Retinal pigment epithelial cell (primary cell): ENCODE data around the gene STAG3.
"Not testable (repeated sequence)": the region's sequence is repeated elsewhere in the genome, so short reads cannot be mapped to it uniquely, and the experiment has no call there.

ENCODE experiments used
- DNase-seq: peaks from one replicate; pipeline ENCODE4 v3.0.0-alpha.2; 2010; ENCODE audit warnings: low read depth
- H3K4me3 ChIP-seq: 2 replicates; pipeline ENCODE4 v1.5.1; 2011; ENCODE audit warnings: mild to moderate bottlenecking, low read length, control low read depth, moderate library complexity
- TF ChIP-seq, protein P1 (sequence below): conservative IDR thresholded peaks from 2 replicates; pipeline ENCODE4 v1.5.1; 2011; ENCODE audit warnings: low read depth, low read length, control low read depth, inconsistent platforms

Gene STAG3, protein sequence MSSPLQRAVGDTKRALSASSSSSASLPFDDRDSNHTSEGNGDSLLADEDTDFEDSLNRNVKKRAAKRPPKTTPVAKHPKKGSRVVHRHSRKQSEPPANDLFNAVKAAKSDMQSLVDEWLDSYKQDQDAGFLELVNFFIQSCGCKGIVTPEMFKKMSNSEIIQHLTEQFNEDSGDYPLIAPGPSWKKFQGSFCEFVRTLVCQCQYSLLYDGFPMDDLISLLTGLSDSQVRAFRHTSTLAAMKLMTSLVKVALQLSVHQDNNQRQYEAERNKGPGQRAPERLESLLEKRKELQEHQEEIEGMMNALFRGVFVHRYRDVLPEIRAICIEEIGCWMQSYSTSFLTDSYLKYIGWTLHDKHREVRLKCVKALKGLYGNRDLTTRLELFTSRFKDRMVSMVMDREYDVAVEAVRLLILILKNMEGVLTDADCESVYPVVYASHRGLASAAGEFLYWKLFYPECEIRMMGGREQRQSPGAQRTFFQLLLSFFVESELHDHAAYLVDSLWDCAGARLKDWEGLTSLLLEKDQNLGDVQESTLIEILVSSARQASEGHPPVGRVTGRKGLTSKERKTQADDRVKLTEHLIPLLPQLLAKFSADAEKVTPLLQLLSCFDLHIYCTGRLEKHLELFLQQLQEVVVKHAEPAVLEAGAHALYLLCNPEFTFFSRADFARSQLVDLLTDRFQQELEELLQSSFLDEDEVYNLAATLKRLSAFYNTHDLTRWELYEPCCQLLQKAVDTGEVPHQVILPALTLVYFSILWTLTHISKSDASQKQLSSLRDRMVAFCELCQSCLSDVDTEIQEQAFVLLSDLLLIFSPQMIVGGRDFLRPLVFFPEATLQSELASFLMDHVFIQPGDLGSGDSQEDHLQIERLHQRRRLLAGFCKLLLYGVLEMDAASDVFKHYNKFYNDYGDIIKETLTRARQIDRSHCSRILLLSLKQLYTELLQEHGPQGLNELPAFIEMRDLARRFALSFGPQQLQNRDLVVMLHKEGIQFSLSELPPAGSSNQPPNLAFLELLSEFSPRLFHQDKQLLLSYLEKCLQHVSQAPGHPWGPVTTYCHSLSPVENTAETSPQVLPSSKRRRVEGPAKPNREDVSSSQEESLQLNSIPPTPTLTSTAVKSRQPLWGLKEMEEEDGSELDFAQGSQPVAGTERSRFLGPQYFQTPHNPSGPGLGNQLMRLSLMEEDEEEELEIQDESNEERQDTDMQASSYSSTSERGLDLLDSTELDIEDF

DNA sequence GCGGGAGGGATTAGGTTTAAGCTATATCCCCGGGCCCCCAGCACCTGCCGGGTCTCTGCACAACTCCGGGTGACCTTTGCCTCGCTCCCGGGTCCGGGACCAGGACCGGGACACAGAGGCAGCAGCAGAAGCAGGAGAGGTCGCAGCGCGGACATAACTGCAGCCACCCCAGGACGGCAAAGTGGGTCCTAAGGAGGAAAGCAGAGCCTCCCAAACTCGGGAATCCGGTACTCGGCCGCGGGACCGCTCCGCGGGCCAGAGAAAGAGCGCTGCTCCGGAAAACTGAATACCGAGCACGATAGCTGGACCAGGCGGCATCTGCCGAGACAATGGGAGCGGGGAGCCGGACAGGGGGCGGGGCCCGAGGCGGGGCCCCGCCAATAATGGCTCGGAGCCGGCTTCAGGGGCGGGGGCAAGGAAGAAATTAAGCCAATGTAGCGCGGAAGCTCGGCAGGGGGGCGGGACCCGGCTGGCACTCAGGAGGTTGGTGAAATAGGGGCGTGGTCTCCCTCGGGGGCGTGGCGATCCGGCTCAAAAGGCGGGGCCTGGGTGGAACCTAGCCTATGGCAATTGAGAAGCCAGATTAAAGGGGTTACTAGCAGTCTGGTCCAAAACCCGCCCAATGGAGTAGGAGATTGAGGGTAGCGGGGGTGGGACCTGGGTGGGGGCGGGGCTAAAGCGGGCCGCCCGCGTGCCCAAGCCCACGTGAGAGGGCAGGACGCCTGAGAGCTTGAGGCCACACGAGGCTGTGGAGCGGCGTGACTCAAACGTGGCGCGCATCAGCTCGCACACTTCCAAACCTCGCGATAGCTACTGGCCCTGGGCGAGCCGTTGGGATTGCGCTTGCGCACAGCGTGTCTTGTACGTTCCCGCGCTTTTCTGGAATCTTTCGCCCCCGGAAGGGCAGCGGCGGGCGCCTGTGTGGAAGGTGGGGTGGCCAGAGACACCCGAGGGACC lies at the start of gene STAG3, which contains the start of gene GPC2:
STAG3 (plus strand) TSS at position 874 of the 957 bp plus-strand sequence. CDS start 2,639 bp downstream, outside the sequence.
GPC2 (minus strand) TSS at position 337 of the 957 bp plus-strand sequence; CDS start at position 155, 182 bp downstream.
- H3K4me3 ChIP-seq: peak within 1 kb of the TSS; percentile 94
- peak; percentile 84 for DNase-seq
- TF ChIP-seq, protein P1, sequence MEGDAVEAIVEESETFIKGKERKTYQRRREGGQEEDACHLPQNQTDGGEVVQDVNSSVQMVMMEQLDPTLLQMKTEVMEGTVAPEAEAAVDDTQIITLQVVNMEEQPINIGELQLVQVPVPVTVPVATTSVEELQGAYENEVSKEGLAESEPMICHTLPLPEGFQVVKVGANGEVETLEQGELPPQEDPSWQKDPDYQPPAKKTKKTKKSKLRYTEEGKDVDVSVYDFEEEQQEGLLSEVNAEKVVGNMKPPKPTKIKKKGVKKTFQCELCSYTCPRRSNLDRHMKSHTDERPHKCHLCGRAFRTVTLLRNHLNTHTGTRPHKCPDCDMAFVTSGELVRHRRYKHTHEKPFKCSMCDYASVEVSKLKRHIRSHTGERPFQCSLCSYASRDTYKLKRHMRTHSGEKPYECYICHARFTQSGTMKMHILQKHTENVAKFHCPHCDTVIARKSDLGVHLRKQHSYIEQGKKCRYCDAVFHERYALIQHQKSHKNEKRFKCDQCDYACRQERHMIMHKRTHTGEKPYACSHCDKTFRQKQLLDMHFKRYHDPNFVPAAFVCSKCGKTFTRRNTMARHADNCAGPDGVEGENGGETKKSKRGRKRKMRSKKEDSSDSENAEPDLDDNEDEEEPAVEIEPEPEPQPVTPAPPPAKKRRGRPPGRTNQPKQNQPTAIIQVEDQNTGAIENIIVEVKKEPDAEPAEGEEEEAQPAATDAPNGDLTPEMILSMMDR: no peak

DNA sequence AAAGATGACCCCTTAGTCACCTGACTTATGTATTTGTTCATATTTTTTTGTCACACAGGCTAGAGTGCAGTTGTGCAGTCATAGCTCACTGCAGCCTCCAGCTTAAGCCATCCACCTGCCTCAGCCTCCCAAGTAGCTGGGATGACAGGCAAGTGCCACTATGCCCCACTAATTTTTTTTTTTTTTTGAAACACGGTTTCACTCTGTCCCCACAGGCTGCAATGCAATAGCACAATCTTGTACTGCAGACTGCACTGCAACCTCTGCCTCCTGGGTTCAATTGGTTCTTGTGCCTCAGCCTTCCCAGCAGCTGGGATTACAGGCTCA lies 49.1 kb upstream of the STAG3 start:
- TF ChIP-seq, protein P1: no peak
- H3K4me3 ChIP-seq: no peak overlapping the region
- DNase-seq: no peak

DNA sequence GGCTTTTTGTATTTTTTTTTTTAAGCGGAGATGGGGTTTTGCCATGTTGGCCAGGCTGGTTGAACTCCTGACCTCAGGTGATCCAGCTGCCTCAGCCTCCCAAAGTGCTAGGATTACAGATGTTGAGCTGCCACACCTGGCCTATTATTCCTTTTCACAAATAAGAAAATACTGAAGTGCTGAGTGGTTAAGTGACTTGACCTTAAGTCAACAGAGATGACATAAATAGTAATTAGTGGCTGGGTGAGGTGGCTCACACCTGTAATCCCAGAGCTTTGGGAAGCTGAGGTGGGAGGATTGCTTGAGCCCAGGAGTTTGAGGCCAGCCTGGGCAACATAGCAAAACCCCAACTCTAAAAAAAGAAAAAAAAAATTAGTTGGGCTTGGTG lies 47.5 kb upstream of the STAG3 start:
- not testable (repeated sequence) for DNase-seq

DNA sequence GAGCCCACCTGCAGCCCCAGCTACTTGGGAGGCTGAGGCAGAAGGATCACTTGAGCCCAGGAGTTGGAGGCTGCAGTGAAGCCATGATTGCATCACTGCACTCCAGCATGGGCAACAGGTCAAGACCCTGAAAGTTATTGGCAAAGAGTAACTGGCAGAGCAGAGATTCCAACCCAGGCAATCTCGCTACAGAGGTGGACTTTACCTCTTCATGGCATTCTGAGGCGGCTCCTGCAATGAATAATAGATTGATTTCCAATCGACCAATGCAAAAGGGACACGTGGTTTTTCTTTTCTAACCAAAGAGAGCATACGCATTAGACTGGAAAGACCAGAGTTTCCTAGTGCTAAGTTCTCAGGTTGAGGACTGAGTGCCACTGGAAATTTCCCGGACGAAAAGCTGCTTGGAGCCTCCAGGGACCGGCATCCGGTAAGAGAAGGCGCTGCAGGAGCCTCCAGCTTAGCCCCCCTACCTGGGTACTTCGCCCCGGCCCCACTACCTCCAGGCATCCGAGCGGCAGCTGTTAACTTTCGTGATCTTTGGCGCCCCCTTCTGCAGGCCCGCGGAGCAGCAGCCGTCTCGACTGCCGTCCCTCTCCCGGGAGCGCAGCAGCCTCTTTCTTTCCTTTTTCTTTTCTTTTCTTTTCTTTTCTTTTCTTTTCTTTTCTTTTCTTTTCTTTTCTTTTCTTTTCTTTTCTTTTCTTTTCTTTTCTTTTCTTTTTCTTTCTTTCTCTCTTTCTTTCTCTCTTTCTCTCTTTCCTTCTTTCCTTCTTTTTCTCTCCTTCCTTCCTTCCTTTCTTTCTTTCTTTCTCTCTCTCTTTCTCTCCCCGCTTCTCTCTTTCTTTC lies 46.9 kb upstream of the STAG3 start:
- no peak for DNase-seq
- no peak overlapping the region for H3K4me3 ChIP-seq
- TF ChIP-seq, protein P1: peak; percentile 80

More for the DNA sequence above, 47.5 kb upstream of the STAG3 start:
- not testable (repeated sequence) for H3K4me3 ChIP-seq

DNA sequence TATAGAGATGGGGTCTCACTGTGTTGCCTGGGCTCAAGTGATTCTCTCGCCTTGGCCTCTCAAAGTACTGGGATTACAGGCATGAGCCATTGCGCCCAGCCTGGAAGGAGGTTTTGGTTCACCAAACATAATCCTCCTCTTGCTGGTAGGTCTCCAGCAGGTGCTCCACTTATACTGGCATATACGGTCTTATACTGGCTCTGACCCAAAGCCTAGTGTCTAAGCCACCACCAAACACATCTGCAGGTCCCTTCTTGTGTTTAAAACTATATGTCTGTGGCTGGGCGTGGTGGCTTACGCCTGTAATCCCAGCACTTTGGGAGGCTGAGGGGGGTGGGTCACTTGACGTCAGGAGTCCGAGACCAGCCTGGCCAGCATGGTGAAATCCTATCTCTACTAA lies 45.6 kb upstream of the STAG3 start:
- no peak overlapping the region for H3K4me3 ChIP-seq
- no peak for DNase-seq
- TF ChIP-seq, protein P1: no peak

- no peak overlapping the region for H3K4me3 ChIP-seq
- TF ChIP-seq, protein P1: peak; percentile 99
- no peak for DNase-seq
Observed at GRCh38 chr7:100132697-100133151, 45.0 kb upstream of the STAG3 start.
